ENCODE results near the gene NDST4.
A peak's percentile ranks its signal among the peaks of the same experiment; 100 is the strongest.
"Not testable (repeated sequence)": the region's sequence is repeated elsewhere in the genome, so short reads cannot be mapped to it uniquely, and the experiment has no call there.

The NDST4 gene

DNA sequence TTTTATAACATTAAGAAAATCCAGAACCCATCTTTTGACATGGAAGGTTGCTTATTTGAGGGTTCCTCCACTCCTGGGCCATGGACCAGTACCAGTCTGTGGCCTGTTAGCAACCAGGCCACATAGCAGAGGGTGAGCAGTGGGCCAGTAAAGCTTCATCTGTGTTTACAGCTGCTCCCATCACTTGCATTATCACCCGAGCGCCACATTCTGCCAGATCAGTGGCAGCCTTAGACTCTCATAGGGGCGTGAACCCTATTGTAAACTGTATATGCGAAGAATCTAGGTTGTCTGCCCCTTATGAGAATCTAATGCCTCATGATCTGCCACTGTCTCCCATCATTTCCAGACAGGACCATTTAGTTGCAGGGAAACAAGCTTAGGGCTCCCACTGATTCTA lies 58.6 kb downstream of the NDST4 start:
- DNase-seq: no peak

DNA sequence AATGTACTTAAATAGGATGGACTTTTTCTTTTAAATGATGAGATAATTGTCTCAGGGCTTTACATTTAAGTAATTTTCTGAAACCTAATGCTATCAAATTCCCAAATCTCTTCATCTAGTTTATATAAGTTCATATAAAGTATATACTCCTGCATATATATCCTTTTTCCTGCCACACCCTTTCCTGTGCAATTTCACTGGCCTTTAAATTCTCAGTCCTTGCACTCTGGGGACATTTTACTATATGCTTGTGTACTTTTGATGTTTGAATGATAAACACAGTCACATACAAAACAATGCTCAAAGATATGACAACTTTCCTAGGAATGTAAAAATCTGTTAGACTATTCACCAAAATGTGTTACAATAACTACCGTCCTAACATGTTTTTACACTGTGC lies 60.1 kb downstream of the NDST4 start:
- DNase-seq: no peak

DNA sequence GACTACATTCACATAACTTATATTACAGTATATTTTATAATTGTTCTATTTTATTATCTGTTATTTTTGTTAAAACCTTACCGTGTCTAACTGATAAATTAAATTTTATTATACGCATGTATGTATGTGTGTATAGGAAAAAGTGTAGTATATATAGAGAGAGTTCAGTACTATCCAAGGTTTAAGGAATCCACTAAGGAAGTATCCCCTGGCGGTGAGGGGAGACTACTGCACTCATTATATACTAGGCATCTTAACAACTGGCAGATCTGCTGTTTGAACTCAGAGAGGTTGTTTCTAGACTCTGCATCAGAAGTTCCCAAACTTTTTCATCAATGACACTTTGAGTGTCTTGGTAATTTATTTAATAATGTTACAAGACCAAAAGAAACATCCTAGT lies 70.9 kb downstream of the NDST4 start:
- DNase-seq: no peak

DNA sequence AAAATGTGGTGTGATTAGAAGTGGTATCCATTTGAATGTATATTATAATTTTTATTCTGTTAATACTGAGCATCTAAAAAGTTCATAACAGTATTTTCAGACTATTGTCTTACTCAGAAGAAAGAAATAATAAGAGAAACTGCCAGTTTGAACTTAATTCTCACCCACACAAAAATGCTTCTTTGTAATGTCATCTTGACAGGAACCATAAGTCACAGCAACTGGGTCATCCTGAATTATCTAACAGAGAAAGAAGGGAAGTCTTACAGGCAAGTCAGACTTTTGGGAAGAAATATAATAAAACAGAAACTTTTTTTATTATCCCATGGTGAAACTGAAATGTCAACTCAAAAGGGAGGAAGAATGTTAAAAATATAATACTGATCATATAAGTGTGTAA lies 83.1 kb downstream of the NDST4 start:
- peak in 1 of 51 donors; percentile 4 for DNase-seq

DNA sequence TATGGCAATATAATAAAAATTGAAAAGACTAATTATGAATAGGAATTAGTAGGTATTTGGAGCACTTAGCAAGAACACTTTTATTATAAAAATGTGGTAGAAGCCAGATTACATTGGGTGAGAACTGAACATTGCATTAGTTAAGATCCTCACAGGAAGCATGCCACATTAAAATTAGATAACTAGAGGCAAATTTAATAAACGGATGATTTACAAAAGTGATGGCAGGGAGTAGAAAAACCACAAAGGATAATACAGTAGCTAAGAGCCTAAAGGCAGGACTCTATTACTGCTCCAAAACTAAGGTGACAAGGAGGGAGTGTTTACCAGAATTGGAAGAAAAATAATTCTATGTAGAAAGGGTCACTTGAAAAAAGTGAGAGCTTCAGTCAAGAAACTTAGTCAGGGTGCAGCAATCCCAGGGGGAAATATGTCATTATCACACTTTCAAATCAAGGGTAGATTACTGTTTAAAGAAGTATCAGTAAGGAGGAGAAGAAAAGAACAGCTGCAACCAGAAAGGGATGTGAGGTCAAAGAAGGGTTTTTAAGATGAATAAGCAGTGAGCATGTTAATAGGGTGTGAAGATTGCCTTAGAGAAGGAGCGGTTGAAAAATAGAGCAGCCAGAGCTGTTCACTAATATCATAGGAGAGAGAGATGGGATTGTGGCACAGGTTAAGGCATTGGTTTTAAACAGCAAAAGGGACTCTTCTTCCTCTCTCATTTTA lies 84.6 kb downstream of the NDST4 start:
- DNase-seq: no peak

DNA sequence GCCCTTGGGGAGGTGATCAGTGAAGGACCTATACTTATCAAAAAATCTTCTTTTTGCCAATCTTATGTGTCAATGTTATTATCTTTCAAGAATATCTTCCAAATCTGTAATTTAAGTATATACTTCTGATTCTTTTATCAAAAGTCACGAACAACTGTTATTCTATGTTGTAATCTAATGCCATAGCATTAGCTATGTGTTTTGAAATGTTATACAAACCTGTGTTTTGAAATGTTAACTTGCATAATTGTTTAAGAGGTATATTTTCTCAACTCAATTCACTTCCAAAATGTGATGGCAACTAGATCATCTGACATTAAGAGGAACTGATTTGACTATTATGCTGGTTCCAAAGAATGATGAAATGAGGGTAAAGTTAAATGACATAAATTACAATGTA lies 113.5 kb downstream of the NDST4 start:
- no peak for DNase-seq

DNA sequence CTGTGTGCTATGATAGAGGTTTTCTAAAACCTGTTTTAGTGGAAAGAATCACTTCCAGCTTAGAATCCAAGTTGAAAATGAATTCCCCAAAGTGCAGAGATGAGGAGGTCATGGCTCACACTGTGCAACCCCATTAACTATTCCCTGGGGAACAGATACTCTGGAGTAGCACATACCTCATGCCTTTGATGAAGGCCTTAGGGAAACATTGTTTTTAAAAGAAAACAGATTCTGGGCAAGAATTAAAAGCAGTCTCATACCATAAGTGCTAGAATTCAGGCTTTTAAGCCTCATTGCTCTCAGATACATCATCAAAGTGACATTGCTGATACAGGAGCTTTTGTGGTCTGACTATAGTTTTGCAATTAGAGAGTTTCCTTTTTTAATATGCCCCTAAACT lies 115.1 kb downstream of the NDST4 start:
- no peak for DNase-seq

DNA sequence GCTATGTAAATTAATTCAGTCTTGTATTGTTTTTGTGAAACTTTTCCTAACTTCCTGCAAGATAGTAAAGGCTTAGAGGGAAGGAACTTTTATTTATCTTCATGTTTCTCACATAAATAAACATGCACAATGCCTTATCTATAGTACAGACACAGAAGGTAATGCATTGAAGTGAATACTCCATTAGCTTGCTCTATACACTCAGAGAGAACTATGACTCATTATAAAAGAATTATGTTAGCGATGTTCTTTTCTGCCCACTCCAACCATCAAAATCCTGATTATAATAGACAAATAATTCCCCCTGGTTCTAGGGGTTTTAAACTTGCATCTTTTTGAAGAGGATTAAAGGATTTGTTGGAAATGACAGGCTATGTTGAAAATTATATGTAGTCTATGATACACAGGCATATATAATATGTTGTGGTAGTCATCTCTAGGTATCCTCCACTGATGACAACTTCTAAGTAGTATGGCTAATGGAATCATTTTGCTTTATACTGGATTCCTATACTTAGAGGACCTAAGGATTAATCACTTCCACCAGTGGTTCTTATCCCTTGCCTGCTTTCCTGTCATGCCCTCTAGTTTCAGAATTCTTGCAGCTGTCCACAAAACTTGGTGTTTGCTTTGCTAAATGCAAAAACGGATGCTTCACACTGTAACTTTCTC lies 115.7 kb downstream of the NDST4 start:
- no peak for DNase-seq

DNA sequence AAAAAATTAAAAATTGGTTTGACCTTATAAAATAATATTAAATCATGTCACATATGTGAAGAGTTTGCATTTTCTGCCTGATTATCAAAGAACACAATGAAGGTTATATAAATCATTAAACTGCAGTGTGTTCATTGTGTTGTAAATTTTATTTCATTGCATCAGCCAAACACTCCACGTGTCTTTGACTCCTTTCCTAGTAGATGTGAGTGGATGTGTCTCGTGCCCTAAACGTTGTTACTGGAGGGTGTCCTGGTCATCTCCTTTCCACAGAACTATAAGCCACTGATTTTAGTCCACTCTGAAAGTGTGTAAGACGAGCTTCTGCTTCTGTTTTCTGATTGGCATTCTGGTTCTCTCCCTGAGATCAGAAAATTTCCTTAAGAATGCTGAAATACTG lies 127.3 kb downstream of the NDST4 start:
- no peak for DNase-seq

DNA sequence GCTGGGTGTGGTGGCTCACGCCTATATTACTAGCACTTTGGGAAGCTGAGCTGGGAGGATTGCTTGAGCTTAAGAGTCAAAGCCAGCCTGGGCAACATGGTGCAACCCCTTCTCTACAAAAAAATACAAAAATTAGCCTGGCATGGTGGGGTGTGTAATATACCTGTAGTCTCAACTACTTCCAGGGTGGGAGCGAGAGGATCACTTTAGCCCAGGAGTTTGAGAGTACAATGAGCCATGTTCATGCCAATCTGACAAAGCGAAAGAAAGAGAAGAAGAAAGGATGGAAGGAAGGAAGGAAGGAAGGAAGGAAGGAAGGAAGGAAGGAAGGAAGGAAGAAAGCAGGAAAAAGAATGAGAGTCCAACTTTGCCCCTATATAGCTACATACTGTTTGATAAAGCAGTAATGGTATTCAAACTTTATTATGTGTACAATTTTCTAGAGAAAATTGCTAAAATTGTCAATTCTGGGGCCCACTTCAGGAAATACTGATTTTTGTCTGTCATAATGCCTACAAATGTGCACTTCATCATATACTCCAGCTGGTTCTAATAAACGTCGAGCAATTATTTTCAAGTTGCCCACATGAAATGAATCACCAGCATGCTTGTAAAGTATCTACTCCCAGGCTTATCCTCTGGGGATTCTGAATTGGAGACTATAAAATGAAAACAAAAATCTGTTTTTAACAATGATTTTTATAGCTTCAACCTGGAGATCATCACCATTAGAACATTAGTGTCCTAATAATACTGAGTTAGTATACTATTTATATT lies 132.3 kb downstream of the NDST4 start:
- DNase-seq: no peak

DNA sequence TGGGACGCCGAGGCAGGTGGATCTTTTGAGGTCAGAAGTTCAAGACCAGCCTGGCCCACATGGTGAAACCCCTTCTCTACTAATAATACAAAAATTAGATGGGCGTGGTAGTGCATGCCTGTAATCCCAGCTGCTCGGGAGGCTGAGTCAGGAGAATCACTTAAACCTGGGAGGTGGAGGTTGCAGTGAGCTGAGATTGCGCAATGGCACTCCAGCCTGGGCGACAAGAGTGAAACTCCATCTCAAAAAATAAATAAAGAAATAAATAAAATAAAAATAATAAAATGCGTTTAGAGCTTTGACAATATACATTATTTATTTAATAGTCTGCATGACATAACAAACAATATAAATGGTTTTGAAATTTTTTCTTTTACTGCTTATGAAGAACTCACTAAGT lies 133.0 kb downstream of the NDST4 start:
- not testable (repeated sequence) for DNase-seq

DNA sequence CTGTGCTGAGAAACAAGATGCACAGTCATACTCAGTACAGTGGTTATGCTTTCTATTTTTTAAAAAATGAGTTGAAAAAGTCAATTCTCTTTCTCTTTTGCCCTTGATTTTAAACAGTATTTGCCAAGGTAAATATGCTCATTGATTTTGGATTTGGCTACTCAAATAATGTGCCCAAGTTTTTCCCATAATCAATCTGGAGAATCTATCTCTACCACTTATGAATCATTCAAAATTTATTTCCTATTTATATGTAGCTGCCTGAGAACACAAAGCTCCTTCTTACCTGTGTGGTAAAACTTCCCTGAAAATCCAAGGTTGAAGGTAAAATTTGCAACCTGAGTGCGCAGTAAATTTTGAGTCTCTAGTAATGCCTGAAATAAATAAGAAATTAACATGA lies 136.5 kb downstream of the NDST4 start:
- DNase-seq: no peak

DNA sequence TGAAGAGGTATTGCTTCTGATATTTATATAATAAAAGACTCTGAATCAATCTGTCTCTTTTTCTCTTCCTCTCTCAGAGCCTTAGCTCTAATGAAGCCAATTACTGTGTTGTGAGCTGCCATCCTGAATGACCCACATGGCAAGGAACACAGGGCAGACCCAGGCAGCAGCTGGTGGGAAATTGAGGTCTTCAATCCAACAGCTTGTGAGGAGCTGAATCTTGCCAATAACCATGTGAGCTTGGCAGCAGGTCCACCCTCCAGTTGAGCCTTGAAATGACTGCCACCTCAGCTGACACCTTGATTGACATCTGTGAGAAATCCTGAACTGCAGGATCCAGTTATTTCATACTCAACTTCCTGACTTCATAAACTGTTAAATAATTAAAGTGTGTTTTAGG lies 149.4 kb downstream of the NDST4 start:
- DNase-seq: no peak

DNA sequence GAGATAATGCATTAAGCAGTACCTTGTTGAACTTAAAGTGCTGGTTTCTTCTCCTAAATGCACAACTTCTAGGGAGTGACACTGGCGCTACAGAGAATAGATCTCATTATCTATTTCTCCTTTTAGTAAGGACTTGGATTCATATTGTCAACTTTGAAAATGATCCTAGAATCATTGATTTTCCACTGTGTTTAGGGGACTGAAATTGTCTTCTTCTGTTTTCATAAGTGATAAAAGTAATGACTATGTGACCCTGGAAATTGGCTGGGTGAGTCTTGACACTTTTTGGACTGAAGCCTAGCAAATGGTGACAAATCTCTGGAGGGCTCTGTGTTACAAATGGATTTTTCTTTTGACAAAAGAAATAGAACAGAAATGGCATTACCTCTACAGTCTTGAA lies 167.8 kb downstream of the NDST4 start:
- no peak for DNase-seq

DNA sequence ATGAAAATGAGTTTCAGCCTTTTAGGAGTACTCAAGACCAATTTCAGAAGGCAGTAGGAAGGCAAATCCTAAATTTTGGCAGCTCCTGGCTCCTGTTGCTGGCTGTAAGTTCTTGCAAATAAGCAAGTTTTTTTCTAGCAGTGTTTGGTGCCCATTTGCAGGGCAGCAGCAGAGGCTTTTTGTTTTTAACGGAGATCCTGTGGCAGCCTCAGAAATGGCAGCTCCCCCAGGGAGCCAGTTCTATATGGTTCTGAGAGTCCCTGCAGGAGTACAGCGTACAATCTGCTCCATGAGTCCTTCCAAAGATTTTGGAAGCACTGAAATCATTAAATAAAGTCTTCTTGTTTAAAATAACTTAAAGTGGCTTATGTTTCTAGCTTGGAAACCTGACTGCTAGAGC lies 171.9 kb downstream of the NDST4 start:
- no peak for DNase-seq

DNA sequence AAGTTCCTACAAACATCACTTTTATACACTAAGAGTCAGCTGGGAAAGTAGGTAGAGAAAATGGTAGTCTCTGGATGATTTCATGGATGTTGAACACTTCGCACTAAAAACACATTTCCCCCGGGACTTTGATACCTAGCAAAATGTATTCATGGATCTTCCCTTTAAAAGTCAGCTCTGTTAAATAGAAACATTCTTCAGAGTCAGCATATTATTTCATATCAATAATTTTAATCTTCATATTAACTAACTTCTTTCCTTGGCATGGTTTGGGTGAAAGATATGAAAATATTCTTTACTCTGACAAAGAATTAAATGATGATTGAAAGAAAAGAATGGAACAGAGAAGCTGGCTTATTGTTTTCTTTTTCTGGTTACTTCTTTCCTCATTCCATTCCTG lies 185.5 kb downstream of the NDST4 start:
- DNase-seq: no peak

DNA sequence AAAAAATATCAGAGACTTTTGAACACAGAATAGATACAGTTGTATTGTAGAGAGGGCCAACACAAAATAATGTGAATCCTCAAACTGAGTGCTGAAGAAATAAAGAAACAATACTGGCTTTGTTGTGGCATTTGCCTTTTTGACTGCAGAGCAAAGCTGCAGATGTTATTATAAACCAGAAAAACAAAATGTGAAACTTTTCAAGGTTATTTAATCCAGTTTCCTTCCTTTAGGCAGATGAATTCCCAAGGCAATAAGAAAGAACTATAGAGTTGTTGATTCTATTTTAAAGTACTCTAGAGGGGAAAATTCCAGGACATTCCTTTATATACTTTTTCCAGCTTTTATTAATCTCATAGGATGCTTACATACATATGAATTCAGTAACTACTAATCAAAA lies 186.8 kb downstream of the NDST4 start:
- peak in 2 of 51 donors; percentile 1 to 12 for DNase-seq

DNA sequence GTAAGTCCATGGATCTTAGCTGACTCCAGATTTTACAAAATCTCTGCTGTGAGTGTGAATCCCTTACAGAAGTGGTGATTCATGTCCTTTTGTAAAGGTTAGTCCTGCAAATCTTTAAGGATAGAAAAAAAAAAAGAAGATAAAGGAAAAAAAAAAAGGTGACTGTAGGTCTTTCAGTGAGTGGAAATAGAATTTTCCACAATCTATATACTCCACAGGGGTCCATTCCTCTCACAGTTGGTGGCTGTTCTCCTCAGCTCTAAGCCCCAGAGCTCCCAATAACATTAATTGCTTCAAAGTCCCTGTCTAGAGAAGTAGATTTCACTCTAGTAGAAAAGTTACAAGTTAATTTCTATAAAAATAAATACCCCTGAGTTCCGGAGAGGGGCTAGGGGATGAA lies 189.1 kb downstream of the NDST4 start:
- DNase-seq: no peak

DNA sequence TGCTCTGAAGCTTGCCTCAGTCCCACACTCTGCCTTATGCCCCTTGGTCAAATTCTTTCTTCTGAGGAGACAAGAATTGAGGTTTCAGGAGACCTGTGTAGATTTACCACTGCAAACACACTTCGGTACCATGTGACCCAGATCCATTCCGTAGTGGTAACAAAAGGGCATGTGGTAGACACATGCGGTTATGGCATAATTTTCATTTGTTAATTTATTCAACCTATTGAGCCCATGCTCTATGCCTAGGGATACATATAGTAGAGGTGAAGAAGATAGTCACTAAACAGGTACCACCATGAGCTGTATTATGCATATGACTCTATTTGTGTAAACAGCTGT lies 190.9 kb downstream of the NDST4 start:
- no peak for DNase-seq

DNA sequence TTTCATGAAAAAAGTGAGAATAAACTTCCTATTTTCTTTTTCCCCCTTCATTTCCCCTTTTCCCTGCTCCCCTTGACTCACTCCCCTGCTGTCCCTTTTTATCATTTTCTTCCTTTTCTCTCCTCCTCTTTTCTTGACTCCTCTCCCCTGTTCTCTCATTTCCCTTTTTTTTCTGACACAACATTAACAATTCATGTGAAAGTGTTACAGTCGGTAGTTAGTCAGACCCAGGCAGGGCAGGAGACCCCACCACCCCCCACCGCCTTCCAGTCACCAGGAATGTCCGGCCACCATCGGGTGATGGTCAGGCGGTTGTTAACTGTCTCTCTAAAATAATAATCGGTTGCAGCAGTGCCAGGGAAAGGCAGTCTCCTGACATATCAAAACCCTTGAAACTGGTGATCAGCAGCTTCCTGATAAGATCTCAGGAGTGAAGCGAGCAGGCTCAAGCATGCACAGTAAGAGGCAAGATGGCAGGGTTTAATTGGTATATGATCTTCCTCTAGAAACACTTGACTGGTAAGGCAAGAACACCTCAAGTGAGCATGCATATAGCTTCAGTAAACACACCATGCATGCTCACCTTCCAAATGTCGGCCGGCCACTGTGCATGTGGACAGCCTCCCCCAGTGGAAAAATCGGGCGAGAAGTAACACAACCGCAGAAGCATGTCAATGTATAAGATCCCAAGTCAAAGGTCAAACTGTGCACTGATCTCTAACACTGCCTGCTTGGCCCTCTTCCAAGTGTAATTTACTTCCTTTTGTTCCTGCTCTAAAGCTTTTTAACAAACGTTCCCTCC lies 191.4 kb downstream of the NDST4 start:
- DNase-seq: peak in 1 of 51 donors; percentile 1

DNA sequence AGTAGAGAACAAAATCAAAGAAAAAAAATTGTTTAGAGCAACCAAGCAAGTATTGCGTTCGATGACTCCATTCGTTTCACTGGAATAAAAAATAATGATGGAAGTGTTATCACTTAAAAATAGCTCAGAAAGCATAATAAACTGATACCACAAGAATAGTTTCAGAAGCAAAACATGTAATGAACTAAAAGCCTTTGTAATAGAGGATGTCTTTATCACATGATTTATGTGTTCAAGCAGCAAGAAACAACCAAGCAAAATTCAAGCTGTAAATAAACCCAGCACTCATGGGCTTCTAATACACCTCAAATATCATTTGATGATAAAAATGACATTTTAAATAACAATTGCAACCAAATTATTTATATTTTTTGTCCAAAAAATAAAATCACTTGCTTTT lies 192.2 kb downstream of the NDST4 start:
- DNase-seq: no peak

DNA sequence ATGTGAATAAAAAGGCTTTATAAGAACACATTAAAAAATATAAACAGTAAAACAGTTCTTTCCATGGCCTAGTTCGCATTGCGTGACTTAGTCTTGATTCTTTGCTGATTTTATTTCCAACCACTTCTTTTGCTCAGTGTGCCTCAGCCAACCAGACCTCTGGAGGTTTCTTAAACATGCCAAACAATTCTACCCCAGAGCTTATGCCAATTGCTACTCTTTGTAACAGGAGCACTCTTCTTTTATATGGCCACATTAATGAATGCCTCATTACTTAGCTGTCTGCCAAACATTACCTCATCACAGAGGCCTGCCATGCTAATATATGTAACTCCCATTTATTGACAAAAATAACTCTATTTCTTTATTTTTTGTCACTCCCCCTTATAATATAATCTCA lies 202.3 kb downstream of the NDST4 start:
- no peak for DNase-seq

Measured in hypothalamus (tissue), 51 donors.